GM12873 (cell line): ENCODE data around the gene MLX.

Experiments
- TF ChIP-seq, protein P1 (sequence below): IDR thresholded peaks from 2 replicates; pipeline ENCODE4 v1.5.1; 2012; ENCODE audit warnings: low read depth, mild to moderate bottlenecking, moderate library complexity, low read length, control low read depth; ENCODE audit not compliant: insufficient read depth; ENCODE audit errors: missing control alignments

The MLX gene

DNA sequence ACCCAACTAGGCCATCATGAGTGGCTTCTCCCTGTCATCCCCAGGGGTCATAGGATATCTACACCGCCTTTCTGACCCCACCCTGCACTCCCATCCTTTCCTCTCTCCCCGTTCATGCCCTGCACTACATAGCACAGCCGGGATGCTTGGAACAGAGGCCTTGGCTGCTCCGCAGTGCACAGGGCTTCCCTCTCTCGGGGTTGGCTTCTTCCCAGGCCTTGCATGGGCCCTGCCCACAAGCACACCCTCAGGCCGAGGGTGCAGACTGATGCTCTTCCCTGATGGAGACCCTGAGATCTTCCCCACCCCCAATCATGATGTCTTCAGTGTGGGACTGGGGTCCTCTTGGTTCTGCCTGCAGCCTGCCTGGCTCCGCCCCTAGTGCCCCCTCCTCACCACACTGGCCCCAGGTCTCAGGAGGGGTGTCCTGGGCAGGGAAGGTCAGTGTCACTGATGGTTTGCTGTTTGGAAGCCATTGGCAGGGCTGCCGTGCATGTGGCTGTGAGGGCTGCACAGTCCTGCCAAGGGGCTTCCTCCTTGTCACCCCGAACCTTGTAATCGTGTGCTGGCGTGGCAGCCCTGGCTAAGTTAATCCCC is 45.1 kb upstream of the MLX start:
- TF ChIP-seq, protein P1, sequence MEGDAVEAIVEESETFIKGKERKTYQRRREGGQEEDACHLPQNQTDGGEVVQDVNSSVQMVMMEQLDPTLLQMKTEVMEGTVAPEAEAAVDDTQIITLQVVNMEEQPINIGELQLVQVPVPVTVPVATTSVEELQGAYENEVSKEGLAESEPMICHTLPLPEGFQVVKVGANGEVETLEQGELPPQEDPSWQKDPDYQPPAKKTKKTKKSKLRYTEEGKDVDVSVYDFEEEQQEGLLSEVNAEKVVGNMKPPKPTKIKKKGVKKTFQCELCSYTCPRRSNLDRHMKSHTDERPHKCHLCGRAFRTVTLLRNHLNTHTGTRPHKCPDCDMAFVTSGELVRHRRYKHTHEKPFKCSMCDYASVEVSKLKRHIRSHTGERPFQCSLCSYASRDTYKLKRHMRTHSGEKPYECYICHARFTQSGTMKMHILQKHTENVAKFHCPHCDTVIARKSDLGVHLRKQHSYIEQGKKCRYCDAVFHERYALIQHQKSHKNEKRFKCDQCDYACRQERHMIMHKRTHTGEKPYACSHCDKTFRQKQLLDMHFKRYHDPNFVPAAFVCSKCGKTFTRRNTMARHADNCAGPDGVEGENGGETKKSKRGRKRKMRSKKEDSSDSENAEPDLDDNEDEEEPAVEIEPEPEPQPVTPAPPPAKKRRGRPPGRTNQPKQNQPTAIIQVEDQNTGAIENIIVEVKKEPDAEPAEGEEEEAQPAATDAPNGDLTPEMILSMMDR: no peak

DNA sequence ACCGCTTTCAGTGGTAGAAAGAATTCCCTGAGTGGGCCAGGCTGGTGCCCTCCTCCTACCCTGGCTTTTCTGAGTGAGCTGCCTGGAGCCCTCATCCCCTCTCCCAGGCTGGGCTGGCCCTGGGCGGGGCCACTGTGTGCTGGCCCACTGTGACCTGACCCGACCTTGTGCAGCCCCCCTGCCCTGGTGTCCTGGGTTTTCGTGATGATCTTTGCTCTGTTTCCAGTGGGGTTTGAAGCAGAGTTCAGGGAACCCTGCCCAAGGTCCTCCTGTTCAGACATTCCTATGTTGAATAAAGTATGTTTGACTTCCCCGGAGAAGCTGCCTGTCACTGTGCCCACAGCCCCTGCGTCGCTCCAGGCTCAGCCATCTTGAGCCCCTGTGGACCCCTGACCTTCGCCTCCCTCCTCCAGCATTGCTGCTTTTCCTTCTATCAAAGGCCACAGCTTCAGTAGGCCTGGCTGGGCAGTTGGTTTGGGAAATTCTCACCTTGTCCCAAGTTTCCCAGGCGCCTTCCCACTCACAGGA is 44.6 kb upstream of the MLX start:
- TF ChIP-seq, protein P1: no peak

DNA sequence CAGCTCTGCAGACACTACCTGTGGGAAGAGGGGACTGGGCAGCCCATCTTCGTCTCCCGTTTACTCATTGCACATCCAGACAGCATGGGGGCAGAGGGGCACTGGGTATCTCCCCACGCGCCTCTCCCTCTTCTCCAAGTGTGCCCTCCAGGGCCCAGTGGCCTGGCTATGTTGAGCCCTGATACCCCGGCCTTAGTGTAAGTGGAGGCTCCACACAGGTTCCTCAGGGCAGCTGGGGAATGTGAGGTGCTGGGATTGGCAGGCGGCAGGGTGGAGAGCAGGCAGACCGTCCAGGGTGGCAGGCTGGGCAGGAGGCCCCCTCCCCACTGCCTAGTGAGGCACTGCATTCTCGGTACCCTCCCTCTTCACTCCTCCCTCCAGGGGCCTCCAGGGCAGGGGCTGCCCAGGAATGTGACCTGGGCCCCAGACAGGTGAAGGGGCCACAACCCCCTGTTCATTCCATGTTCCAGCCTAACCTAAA is 44.1 kb upstream of the MLX start:
- TF ChIP-seq, protein P1: no peak

DNA sequence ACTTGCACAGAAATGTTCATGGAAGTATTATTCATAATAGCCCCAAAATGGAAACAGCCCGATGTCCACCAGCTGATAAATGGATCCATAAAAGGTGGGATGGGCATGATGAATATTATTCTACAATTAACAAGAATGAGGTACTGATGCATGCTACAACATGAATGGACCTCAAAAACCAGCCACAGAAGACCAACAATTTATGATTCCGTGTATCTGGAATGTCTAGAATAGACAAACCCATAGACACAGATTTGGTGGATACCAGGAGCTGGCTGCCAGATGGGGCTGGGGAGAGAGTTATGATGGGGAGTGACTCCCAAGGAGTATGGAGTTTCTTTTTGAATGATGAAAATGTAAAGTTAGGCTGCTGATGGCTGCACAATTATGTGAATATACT is 41.7 kb upstream of the MLX start:
- TF ChIP-seq, protein P1: no peak

DNA sequence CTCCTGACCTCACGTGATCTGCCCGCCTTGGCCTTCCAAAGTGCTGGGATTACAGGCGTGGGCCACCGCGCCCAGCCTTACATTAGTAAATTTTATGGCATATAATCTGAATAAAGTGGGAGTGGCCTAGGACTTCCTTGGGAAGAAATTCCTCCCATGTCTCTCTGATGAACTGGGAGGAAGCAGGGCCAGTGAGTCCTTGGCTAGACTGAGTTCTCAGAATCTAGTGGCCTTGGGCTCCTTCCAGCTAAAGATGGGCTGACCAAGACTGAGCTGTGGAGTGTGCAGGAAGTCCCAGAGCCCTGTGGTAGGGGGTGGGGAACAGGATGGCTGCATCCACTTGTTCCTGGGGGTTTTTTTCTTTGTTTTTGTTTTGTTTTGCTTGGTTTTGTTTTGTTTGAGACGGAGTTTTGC is 40.9 kb upstream of the MLX start:
- TF ChIP-seq, protein P1: no peak

DNA sequence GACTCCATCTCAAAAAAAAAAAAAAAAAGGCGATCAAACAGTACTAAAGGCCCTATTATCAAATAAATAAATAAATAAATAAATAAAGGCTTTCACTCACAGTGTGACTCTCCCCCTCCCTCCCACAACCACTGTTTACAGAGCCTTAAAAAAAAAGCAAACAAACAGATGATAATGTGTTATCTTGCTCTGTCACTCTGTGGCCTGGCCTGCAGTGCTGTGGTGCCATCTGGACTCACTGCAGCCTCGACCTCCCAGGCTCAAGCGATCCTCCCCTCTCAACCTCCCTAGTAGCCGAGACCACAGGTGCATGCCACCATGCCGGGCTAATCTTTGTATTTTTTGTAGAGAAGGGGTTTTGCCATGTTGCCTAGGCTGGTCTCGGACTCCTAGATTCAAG is 39.0 kb upstream of the MLX start:
- TF ChIP-seq, protein P1: no peak

DNA sequence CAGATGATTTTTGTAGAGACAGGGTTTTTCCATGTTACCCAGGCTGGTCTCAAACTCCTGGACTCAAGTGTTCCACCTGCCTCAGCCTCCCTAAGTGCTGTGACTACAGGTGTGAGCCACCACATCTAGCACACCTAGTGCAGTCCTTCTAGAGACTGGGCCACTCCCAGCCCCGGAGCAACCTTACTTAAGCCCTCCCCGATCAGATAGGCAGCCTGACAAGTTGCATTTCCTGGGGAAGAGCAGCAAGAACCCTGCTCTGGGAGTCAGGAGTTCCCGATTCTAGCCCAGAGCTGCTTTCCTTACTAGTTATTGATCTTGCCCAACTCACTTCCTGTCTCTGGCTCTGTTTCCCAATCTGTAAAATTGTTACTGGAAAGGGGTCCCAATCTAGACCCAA is 37.8 kb upstream of the MLX start:
- TF ChIP-seq, protein P1: no peak
